ENCODE results near the gene CEP128.

DNA sequence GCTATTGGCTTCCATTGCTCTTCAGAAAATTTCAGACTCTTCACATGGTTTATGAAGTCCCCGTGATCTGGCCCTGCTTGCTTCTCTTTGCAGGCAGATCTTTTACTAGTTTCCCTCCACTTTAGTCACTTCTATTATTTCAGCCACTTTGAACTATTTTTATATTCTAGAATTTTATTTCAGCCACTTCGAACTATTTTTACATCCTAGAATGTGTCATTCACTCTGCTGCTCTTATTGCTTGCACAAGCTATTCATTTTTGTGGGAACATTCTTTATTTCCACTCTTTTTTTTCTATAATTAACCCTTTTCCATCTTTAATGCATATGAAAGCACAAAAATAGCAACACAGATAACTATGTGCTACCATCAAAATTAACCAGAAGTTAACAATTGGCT lies 38.4 kb upstream of the CEP128 start:
- TF ChIP-seq, protein P1, sequence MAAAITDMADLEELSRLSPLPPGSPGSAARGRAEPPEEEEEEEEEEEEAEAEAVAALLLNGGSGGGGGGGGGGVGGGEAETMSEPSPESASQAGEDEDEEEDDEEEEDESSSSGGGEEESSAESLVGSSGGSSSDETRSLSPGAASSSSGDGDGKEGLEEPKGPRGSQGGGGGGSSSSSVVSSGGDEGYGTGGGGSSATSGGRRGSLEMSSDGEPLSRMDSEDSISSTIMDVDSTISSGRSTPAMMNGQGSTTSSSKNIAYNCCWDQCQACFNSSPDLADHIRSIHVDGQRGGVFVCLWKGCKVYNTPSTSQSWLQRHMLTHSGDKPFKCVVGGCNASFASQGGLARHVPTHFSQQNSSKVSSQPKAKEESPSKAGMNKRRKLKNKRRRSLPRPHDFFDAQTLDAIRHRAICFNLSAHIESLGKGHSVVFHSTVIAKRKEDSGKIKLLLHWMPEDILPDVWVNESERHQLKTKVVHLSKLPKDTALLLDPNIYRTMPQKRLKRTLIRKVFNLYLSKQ (tag by site-specific recombination; IDR thresholded peaks at IDR 0.05; ENCODE audit: borderline replicate concordance), result no peak
- no peak for TF ChIP-seq ZSCAN30 (tag by site-specific recombination; IDR thresholded peaks at IDR 0.05)
- no peak for TF ChIP-seq PRDM1 (tag by site-specific recombination; IDR thresholded peaks at IDR 0.05)
- TF ChIP-seq, protein P2, sequence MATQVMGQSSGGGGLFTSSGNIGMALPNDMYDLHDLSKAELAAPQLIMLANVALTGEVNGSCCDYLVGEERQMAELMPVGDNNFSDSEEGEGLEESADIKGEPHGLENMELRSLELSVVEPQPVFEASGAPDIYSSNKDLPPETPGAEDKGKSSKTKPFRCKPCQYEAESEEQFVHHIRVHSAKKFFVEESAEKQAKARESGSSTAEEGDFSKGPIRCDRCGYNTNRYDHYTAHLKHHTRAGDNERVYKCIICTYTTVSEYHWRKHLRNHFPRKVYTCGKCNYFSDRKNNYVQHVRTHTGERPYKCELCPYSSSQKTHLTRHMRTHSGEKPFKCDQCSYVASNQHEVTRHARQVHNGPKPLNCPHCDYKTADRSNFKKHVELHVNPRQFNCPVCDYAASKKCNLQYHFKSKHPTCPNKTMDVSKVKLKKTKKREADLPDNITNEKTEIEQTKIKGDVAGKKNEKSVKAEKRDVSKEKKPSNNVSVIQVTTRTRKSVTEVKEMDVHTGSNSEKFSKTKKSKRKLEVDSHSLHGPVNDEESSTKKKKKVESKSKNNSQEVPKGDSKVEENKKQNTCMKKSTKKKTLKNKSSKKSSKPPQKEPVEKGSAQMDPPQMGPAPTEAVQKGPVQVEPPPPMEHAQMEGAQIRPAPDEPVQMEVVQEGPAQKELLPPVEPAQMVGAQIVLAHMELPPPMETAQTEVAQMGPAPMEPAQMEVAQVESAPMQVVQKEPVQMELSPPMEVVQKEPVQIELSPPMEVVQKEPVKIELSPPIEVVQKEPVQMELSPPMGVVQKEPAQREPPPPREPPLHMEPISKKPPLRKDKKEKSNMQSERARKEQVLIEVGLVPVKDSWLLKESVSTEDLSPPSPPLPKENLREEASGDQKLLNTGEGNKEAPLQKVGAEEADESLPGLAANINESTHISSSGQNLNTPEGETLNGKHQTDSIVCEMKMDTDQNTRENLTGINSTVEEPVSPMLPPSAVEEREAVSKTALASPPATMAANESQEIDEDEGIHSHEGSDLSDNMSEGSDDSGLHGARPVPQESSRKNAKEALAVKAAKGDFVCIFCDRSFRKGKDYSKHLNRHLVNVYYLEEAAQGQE (tag by site-specific recombination; IDR thresholded peaks at IDR 0.05), result no peak
- TF ChIP-seq, protein P3, sequence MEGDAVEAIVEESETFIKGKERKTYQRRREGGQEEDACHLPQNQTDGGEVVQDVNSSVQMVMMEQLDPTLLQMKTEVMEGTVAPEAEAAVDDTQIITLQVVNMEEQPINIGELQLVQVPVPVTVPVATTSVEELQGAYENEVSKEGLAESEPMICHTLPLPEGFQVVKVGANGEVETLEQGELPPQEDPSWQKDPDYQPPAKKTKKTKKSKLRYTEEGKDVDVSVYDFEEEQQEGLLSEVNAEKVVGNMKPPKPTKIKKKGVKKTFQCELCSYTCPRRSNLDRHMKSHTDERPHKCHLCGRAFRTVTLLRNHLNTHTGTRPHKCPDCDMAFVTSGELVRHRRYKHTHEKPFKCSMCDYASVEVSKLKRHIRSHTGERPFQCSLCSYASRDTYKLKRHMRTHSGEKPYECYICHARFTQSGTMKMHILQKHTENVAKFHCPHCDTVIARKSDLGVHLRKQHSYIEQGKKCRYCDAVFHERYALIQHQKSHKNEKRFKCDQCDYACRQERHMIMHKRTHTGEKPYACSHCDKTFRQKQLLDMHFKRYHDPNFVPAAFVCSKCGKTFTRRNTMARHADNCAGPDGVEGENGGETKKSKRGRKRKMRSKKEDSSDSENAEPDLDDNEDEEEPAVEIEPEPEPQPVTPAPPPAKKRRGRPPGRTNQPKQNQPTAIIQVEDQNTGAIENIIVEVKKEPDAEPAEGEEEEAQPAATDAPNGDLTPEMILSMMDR (tag by site-specific recombination; IDR thresholded peaks at IDR 0.05), result no peak
- no peak for TF ChIP-seq ZNF335 (tag by site-specific recombination; conservative IDR thresholded peaks at IDR 0.05)
- TF ChIP-seq, protein P4, sequence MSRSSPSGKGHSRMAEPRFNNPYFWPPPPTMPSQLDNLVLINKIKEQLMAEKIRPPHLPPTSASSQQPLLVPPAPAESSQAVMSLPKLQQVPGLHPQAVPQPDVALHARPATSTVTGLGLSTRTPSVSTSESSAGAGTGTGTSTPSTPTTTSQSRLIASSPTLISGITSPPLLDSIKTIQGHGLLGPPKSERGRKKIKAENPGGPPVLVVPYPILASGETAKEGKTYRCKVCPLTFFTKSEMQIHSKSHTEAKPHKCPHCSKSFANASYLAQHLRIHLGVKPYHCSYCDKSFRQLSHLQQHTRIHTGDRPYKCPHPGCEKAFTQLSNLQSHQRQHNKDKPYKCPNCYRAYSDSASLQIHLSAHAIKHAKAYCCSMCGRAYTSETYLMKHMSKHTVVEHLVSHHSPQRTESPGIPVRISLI (tag by site-specific recombination; IDR thresholded peaks at IDR 0.05), result no peak
- TF ChIP-seq, protein P5, sequence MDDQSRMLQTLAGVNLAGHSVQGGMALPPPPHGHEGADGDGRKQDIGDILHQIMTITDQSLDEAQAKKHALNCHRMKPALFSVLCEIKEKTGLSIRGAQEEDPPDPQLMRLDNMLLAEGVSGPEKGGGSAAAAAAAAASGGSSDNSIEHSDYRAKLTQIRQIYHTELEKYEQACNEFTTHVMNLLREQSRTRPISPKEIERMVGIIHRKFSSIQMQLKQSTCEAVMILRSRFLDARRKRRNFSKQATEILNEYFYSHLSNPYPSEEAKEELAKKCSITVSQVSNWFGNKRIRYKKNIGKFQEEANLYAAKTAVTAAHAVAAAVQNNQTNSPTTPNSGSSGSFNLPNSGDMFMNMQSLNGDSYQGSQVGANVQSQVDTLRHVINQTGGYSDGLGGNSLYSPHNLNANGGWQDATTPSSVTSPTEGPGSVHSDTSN (CRISPR knock-in tag; IDR thresholded peaks at IDR 0.05), result no peak

All from HEK293 (cell line).